Astrocyte of the spinal cord (primary cell): ENCODE data around the gene CADPS.
"Not testable (repeated sequence)": the region's sequence is repeated elsewhere in the genome, so short reads cannot be mapped to it uniquely, and the experiment has no call there.

ENCODE experiments used
- DNase-seq: peaks from one replicate; pipeline ENCODE4 v3.0.0; 2011; ENCODE audit warnings: low read depth, low spot score
- H3K4me3 ChIP-seq: 2 replicates; pipeline ENCODE4 v1.5.1; 2011; ENCODE audit warnings: low read depth, mild to moderate bottlenecking, low read length, moderate library complexity
- in situ Hi-C: cut with HindIII; loops from 2 replicates; pipeline ENCODE4 v1.10.0; 2017; ENCODE audit warnings: low sequenced_read_pairs
- TF ChIP-seq, protein P1 (sequence below): IDR thresholded peaks from 2 replicates; pipeline ENCODE4 v1.5.1; 2012; ENCODE audit warnings: low read depth, mild to moderate bottlenecking, low read length, inconsistent platforms

The CADPS gene

DNA sequence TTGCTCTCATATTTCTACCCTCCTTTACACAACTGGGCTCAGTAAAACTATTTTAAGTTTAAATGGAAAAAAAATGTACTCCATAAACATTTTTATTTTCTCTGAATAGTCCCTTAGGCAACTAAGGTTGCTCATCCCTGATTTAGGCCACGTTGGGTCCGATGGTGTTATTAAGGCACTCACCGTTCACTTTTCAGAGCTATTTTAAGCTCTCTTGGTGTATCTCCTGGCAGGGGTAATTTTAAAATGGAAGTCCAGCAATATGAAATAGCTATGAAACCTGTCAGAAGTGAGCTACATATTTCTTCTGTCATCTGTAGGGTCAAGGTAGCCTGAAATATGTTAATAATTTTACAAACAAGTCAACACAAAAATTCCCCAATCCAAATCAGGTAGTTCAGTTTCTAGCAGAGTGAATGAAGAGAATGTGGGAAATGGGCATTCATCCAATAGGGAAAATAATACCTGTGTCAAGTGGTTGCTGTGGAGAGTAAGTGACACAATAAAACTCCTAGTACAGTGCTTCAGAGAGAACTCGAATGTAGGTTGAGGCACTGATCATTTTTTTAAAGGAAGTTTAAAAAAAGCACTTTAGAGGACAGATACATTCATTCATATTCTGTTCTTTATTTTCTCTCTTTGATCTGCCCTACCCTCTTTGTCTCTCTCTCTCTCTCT, 292.6 kb downstream of the CADPS start:
- in situ Hi-C loops: no loop called here
- TF ChIP-seq, protein P1, sequence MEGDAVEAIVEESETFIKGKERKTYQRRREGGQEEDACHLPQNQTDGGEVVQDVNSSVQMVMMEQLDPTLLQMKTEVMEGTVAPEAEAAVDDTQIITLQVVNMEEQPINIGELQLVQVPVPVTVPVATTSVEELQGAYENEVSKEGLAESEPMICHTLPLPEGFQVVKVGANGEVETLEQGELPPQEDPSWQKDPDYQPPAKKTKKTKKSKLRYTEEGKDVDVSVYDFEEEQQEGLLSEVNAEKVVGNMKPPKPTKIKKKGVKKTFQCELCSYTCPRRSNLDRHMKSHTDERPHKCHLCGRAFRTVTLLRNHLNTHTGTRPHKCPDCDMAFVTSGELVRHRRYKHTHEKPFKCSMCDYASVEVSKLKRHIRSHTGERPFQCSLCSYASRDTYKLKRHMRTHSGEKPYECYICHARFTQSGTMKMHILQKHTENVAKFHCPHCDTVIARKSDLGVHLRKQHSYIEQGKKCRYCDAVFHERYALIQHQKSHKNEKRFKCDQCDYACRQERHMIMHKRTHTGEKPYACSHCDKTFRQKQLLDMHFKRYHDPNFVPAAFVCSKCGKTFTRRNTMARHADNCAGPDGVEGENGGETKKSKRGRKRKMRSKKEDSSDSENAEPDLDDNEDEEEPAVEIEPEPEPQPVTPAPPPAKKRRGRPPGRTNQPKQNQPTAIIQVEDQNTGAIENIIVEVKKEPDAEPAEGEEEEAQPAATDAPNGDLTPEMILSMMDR: no peak
- DNase-seq: no peak
- no peak overlapping the region for H3K4me3 ChIP-seq

DNA sequence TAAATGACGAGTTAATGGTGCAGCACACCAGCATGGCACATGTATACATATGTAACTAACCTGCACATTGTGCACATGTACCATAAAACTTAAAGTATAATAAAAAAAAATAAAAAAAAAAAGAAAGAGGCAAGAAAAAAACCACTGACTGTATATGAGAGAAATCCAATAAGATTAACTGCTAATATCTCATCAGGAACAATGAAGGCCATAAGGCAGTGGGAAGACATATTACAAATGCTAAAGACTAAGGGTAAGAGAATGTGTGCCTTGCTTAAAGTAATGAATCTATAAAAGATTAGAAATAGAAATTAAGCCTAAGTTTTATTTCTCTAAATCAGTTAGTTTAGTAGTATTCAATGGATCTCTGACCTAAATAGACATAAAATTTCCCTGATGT, 294.7 kb downstream of the CADPS start:
- H3K4me3 ChIP-seq, DNase-seq, in situ Hi-C loops: not testable (repeated sequence)

DNA sequence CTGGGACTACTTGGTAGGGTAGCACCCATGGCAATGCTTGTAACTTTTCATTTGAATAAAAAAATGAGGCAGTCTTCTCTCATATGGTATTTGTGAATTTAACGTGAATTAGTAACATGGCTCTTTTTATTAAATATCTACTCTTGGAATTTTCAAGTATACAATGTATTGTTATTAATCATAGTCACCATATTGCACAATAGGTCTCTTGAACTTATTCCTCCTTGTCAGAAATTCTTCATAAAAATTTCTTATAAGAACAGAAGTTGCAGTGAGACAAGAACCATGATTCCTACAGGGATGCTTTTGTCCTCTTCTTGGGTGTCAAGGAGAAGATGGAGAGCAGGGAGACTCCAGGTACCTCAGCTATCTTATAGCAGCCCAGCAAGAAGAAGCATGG, 298.1 kb downstream of the CADPS start:
- no peak for DNase-seq
- in situ Hi-C loops: no loop called here
- H3K4me3 ChIP-seq: no peak overlapping the region
- TF ChIP-seq, protein P1: no peak

DNA sequence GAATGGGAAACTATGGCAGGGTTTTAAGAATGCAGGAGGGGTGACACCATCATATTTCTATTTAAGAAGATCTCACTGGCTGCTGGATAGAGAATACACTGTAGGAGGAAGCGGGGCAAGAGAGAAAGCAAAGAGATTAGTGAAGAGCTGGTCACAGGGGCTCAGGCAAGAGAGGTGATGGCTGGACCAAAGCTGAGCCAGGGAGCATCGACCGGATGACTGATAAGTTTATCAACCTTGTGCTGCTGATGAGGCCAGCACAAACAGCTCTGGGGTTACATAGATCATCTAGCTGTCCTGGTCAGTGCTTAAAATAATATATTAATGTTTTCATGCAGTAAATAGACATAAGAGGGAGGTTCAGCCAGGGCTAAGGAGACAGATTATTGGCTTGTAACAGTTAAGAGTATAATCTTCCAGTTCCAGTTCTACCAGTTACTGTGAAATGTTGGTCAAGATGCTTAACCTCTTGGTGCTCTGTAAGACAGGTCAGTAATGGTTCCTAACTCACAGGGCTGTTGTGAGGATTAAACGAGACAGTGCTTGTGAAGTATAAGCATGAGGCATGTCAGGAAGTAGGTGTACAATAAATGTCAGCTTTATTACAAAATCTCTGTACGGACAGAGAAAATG, 300.8 kb downstream of the CADPS start:
- TF ChIP-seq, protein P1: no peak
- in situ Hi-C loops: no loop called here
- no peak overlapping the region for H3K4me3 ChIP-seq
- DNase-seq: no peak

DNA sequence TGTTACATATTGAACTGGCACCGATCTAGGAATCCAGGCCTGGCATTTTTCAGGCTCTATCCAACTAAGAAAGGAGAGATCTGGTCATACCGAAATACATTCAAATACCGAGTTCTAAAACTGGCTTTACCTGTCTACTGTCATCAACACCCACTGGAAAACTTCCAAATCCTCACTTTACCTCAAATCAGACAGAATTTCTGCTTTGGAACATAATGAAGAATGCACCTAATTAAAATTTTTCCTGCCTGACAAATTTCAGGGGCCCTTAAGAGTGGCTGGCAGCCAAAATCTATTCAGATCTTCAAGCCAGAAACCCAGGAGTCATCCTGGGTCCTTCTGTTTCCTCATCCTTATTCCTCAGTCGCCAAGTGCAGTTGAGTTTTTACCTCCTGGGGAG, 303.3 kb downstream of the CADPS start:
- TF ChIP-seq, protein P1: no peak
- H3K4me3 ChIP-seq: no peak overlapping the region
- in situ Hi-C loops: no loop called here
- no peak for DNase-seq

DNA sequence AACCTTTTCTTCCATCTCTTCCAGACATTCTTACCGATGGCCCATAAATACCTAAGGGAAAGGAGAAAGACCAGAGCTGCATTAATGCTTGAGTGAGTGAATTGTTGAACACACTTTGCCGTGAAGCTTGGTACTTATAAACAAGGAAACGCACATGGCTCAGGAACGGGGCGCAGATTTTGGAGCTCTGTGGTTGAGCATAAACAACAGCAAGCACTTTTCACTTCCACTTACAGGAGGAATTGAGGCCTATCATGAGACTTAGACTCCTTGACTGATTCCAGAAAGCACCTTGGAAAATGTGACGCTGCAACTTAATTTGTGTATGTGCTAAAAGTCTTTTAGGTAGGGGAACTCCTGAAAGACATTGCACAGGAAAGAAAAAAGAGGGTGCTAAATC, 304.3 kb downstream of the CADPS start:
- in situ Hi-C loops: no loop called here
- no peak for DNase-seq
- TF ChIP-seq, protein P1: no peak
- H3K4me3 ChIP-seq: no peak overlapping the region

DNA sequence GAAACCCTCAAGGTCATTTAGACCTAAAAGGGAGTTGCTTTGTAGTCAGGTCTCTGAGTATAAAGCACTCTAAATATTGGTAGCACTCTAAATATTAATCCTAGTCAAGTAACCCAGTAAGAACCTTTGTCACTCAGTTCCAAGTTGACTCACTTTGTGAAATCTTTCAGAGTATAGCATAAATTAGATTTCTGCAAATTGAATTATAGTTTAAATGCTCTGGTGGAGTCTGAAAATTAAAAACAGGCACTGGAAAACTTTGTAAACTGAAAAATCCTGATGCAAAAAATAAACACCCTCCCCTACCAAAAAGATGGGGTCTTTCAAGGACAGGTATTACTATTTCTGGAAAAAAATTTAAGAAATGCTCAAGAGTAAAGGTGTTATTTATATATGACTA, 305.6 kb downstream of the CADPS start:
- in situ Hi-C loops: no loop called here
- DNase-seq: no peak
- no peak overlapping the region for H3K4me3 ChIP-seq
- TF ChIP-seq, protein P1: no peak
